ENCODE data around the gene ANKRD35.

ANKRD35 gene

GRCh38 chr1:145901312-145902021, 15.8 kb upstream of the ANKRD35 start:
- no peak for DNase-seq (ENCODE audit: low read depth)
- no peak overlapping the region for H3K4me3 ChIP-seq (ENCODE audit: low read depth, low read length)

GRCh38 chr1:145898756-145899155, 13.1 kb upstream of the ANKRD35 start:
- H3K4me3 ChIP-seq (ENCODE audit: low read depth, low read length), result no peak overlapping the region
- no peak for DNase-seq (ENCODE audit: low read depth)

- no peak for DNase-seq (ENCODE audit: low read depth)
- no peak overlapping the region for H3K4me3 ChIP-seq (ENCODE audit: low read depth, low read length)
Measured at GRCh38 chr1:145897969-145898368, 12.3 kb upstream of the ANKRD35 start.

GRCh38 chr1:145895471-145895870, 9.8 kb upstream of the ANKRD35 start:
- no peak overlapping the region for H3K4me3 ChIP-seq (ENCODE audit: low read depth, low read length)
- no peak for DNase-seq (ENCODE audit: low read depth)

GRCh38 chr1:145893306-145894055, 7.8 kb upstream of the ANKRD35 start:
- H3K4me3 ChIP-seq (ENCODE audit: low read depth, low read length), result no peak overlapping the region
- DNase-seq (ENCODE audit: low read depth), result no peak

GRCh38 chr1:145892486-145893087, 6.9 kb upstream of the ANKRD35 start:
- DNase-seq (ENCODE audit: low read depth), result no peak
- no peak overlapping the region for H3K4me3 ChIP-seq (ENCODE audit: low read depth, low read length)

- peak; percentile 99 for DNase-seq (ENCODE audit: low read depth)
- peak overlapping the region; percentile 1 for H3K4me3 ChIP-seq (ENCODE audit: low read depth, low read length)
Measured at GRCh38 chr1:145891587-145892485, 6.2 kb upstream of the ANKRD35 start.

GRCh38 chr1:145891143-145891542, 5.5 kb upstream of the ANKRD35 start:
- no peak overlapping the region for H3K4me3 ChIP-seq (ENCODE audit: low read depth, low read length)
- DNase-seq (ENCODE audit: low read depth), result peak; percentile 77

- no peak for DNase-seq (ENCODE audit: low read depth)
- no peak overlapping the region for H3K4me3 ChIP-seq (ENCODE audit: low read depth, low read length)
Measured at GRCh38 chr1:145889722-145890121, 4.1 kb upstream of the ANKRD35 start.

- no peak overlapping the region for H3K4me3 ChIP-seq (ENCODE audit: low read depth, low read length)
Measured at GRCh38 chr1:145887631-145888030, 2.0 kb upstream of the ANKRD35 start.

GRCh38 chr1:145886816-145887215, 1.1 kb upstream of the ANKRD35 start:
- H3K4me3 ChIP-seq (ENCODE audit: low read depth, low read length), result no peak overlapping the region

More at GRCh38 chr1:145887631-145888030, 2.0 kb upstream of the ANKRD35 start:
- no peak for DNase-seq (ENCODE audit: low read depth)

GRCh38 chr1:145886390-145886789, 724 bp upstream of the ANKRD35 start:
- H3K4me3 ChIP-seq (ENCODE audit: low read depth, low read length), result peak overlapping the region; percentile 70
- DNase-seq (ENCODE audit: low read depth), result no peak

More at GRCh38 chr1:145886816-145887215, 1.1 kb upstream of the ANKRD35 start:
- DNase-seq (ENCODE audit: low read depth), result no peak

- peak; percentile 47 for DNase-seq (ENCODE audit: low read depth)
- H3K4me3 ChIP-seq (ENCODE audit: low read depth, low read length), result no peak overlapping the region
Measured at GRCh38 chr1:145884675-145885074, 991 bp downstream of the ANKRD35 start.

GRCh38 chr1:145879775-145880174, 5.9 kb downstream of the ANKRD35 start:
- DNase-seq (ENCODE audit: low read depth), result no peak
- H3K4me3 ChIP-seq (ENCODE audit: low read depth, low read length), result no peak overlapping the region

GRCh38 chr1:145878724-145879123, 6.9 kb downstream of the ANKRD35 start:
- DNase-seq (ENCODE audit: low read depth), result no peak
- no peak overlapping the region for H3K4me3 ChIP-seq (ENCODE audit: low read depth, low read length)

- DNase-seq (ENCODE audit: low read depth), result no peak
- no peak overlapping the region for H3K4me3 ChIP-seq (ENCODE audit: low read depth, low read length)
Measured at GRCh38 chr1:145877923-145878486, 7.7 kb downstream of the ANKRD35 start.

- H3K4me3 ChIP-seq (ENCODE audit: low read depth, low read length), result no peak overlapping the region
- DNase-seq (ENCODE audit: low read depth), result no peak
Measured at GRCh38 chr1:145874646-145875045, 11.0 kb downstream of the ANKRD35 start.

GRCh38 chr1:145871994-145872924, 13.4 kb downstream of the ANKRD35 start:
- peak overlapping the region; percentile 35 for H3K4me3 ChIP-seq (ENCODE audit: low read depth, low read length)
- no peak for DNase-seq (ENCODE audit: low read depth)
